Fibroblast of mammary gland (primary cell): ENCODE data around the gene CD109.

Experiments used
- DNase-seq: peaks from one replicate; pipeline ENCODE4 v3.0.0-alpha.2; 2010; ENCODE audit warnings: low read depth
- H3K4me3 ChIP-seq: 2 replicates; pipeline ENCODE4 v1.5.1; 2011; ENCODE audit warnings: low read depth, mild to moderate bottlenecking, low read length, moderate library complexity; ENCODE audit not compliant: control insufficient read depth
- TF ChIP-seq, protein P1 (sequence below): conservative IDR thresholded peaks from 2 replicates; pipeline ENCODE4 v1.5.1; 2011; ENCODE audit warnings: low read depth, low read length, inconsistent platforms; ENCODE audit not compliant: control insufficient read depth, insufficient read depth

The CD109 gene

GRCh38 chr6:73867411-73867810, 171.4 kb downstream of the CD109 start:
- DNase-seq: no peak
- no peak overlapping the region for H3K4me3 ChIP-seq
- TF ChIP-seq, protein P1, sequence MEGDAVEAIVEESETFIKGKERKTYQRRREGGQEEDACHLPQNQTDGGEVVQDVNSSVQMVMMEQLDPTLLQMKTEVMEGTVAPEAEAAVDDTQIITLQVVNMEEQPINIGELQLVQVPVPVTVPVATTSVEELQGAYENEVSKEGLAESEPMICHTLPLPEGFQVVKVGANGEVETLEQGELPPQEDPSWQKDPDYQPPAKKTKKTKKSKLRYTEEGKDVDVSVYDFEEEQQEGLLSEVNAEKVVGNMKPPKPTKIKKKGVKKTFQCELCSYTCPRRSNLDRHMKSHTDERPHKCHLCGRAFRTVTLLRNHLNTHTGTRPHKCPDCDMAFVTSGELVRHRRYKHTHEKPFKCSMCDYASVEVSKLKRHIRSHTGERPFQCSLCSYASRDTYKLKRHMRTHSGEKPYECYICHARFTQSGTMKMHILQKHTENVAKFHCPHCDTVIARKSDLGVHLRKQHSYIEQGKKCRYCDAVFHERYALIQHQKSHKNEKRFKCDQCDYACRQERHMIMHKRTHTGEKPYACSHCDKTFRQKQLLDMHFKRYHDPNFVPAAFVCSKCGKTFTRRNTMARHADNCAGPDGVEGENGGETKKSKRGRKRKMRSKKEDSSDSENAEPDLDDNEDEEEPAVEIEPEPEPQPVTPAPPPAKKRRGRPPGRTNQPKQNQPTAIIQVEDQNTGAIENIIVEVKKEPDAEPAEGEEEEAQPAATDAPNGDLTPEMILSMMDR: no peak

DNA sequence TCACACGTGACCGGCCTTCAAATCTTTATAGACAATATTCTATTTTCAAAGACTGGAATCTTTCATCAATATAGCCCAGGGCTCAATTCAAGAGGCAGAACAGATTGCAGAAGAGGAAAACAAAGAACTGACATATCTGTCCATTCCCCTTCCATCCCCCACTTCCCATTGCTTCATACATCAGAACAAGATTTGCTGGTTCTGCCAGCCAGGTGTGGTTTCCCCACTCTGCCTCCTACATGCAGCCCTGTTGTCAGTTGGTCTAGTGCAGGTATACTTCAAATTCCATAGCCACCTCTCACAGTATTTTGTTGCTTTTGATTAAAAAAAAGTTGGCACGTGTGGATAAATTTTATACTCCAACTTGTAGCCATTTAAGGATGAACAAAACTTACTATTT, 174.9 kb downstream of the CD109 start:
- no peak for DNase-seq

GRCh38 chr6:73873081-73873480, 177.1 kb downstream of the CD109 start:
- no peak overlapping the region for H3K4me3 ChIP-seq
- peak; percentile 13 for DNase-seq

More for the DNA sequence above, 174.9 kb downstream of the CD109 start:
- TF ChIP-seq, protein P1: no peak
- H3K4me3 ChIP-seq: no peak overlapping the region

More at GRCh38 chr6:73873081-73873480, 177.1 kb downstream of the CD109 start:
- TF ChIP-seq, protein P1: no peak
